Activated CD4-positive, CD25-positive, alpha-beta regulatory T cell treated with anti-CD3 and anti-CD28 coated beads, Interleukin-2, amount 50 U/mL, for 24 hours (primary cell): Measurements from ENCODE around the gene TEPSIN.

Experiments
- ATAC-seq, 2 donors: fragments of 150-1000 bp; cut with Tn5 transposase; one replicate each; pipeline ENCODE4 v1.10.0; 2021; ENCODE audit warnings: mild to moderate bottlenecking in 1 of 2, moderate library complexity in 1 of 2

The TEPSIN gene

GRCh38 chr17:81267390-81268067, 28.7 kb upstream of the TEPSIN start:
- ATAC-seq: no peak

- no peak for ATAC-seq
These were observed 26.7 kb upstream of the TEPSIN start for GRCh38 chr17:81265576-81265975.

- no peak for ATAC-seq
These were observed 25.8 kb upstream of the TEPSIN start for GRCh38 chr17:81264640-81265039.

- no peak for ATAC-seq
These were observed 24.7 kb upstream of the TEPSIN start for GRCh38 chr17:81263371-81264181.

GRCh38 chr17:81261582-81262336, 22.9 kb upstream of the TEPSIN start:
- ATAC-seq: no peak

GRCh38 chr17:81261096-81261495, 22.2 kb upstream of the TEPSIN start:
- no peak for ATAC-seq

- ATAC-seq: no peak
These were observed 21.8 kb upstream of the TEPSIN start for GRCh38 chr17:81260641-81261040.

GRCh38 chr17:81260171-81260570, 21.3 kb upstream of the TEPSIN start:
- ATAC-seq: no peak

GRCh38 chr17:81259058-81259605, 20.3 kb upstream of the TEPSIN start:
- ATAC-seq: no peak

- ATAC-seq: no peak
These were observed 19.4 kb upstream of the TEPSIN start for GRCh38 chr17:81258292-81258691.

GRCh38 chr17:81257533-81257932, 18.7 kb upstream of the TEPSIN start:
- ATAC-seq: no peak

- ATAC-seq: no peak
These were observed 17.8 kb upstream of the TEPSIN start for GRCh38 chr17:81256616-81257015.

GRCh38 chr17:81254955-81255717, 16.3 kb upstream of the TEPSIN start:
- ATAC-seq: no peak

GRCh38 chr17:81253358-81254131, 14.7 kb upstream of the TEPSIN start:
- peak; percentile 76 to 84 for ATAC-seq

- no peak for ATAC-seq
These were observed 14.1 kb upstream of the TEPSIN start for GRCh38 chr17:81252987-81253329.

GRCh38 chr17:81252326-81252986, 13.6 kb upstream of the TEPSIN start:
- no peak for ATAC-seq

- no peak for ATAC-seq
These were observed 12.9 kb upstream of the TEPSIN start for GRCh38 chr17:81251709-81252301.

GRCh38 chr17:81251094-81251708, 12.3 kb upstream of the TEPSIN start:
- no peak for ATAC-seq

- ATAC-seq: no peak
These were observed 11.6 kb upstream of the TEPSIN start for GRCh38 chr17:81250286-81251093.
